ENCODE measurements around the gene GAB2. TPM values are rescaled to one million over a fixed set of nuclear protein-coding genes. Genes with fewer than 3 reads are reported as not detected.

The GAB2 gene
- total RNA-seq, 1 experiment from 2014 or later: 3.3 TPM

- no peaks in the 10 kb centered on the region for H3K9me3 ChIP-seq (ENCODE audit: control insufficient read depth, low read depth, low read length)
- H3K4me1 ChIP-seq (ENCODE audit: insufficient read depth, low read length): peaks cover 7% of the 10 kb centered on the region; the same call in 1 of the 2 replicates
- Mint-ChIP-seq H3K27ac (no peak overlapping the region), H3K9me3 (no peaks in the 10 kb centered on the region), H3K27me3 (ENCODE audit: low read depth) (peaks cover 25% of the 10 kb centered on the region), H3K4me3 (no peak overlapping the region; a peak in 1 of 5 replicates), H3K36me3 (ENCODE audit: insufficient read depth in 1 of 3, low read depth in 3 of 3) (no peaks in the 10 kb centered on the region), H3K4me1 (peaks cover 16 to 18% of the 10 kb centered on the region in 2 experiments)
- H2BK15ac ChIP-seq (ENCODE audit: low read depth, low read length): no peak overlapping the region
- H3K18ac ChIP-seq (ENCODE audit: insufficient read length, low read depth, low read length): no peak overlapping the region
- no peak overlapping the region for H3K9ac ChIP-seq (ENCODE audit: extremely low read depth, insufficient read length, low read length)
- TF ChIP-seq CTCF (conservative IDR thresholded peaks at IDR 0.05): no peak
- H4K20me1 ChIP-seq (ENCODE audit: control insufficient read depth, insufficient read depth, insufficient read length): no peaks in the 10 kb centered on the region
- no peak overlapping the region for H2BK20ac ChIP-seq (ENCODE audit: low read depth, low read length, poor library complexity, severe bottlenecking)
- H4K91ac ChIP-seq (ENCODE audit: insufficient read length, low read depth, low read length): no peak overlapping the region
- H3K79me1 ChIP-seq (ENCODE audit: insufficient read depth, low read depth, low read length, poor library complexity, severe bottlenecking): no peaks in the 10 kb centered on the region
- no peak overlapping the region for H4K5ac ChIP-seq (ENCODE audit: insufficient read length, low read depth, low read length)
- no peak overlapping the region for H3K14ac ChIP-seq (ENCODE audit: insufficient read depth, low read length)
- H3K27me3 ChIP-seq (ENCODE audit: insufficient read depth, low read length): peaks cover 6% of the 10 kb centered on the region; the same call in 1 of the 2 replicates
- no peak overlapping the region for H3T11ph ChIP-seq (ENCODE audit: low read length)
- H3K56ac ChIP-seq (ENCODE audit: insufficient read length, low read depth, low read length): no peak overlapping the region
- no peak for DNase-seq
- WGBS (ENCODE audit: extremely low coverage, insufficient read length, low lambda C conversion rate): no CpG with 5 or more reads among the region's 4 CpGs
- H3K23me2 ChIP-seq (ENCODE audit: insufficient read length, low read depth, low read length, poor library complexity, severe bottlenecking): no peaks in the 10 kb centered on the region
- no peaks in the 10 kb centered on the region for H3K79me2 ChIP-seq (ENCODE audit: insufficient read depth, low read length)
- no peak overlapping the region for H3K4me2 ChIP-seq (ENCODE audit: insufficient read depth, insufficient read length, low read length)
- H3K23ac ChIP-seq (ENCODE audit: insufficient read length, low read depth, low read length): no peak overlapping the region
- no peak overlapping the region for H2BK120ac ChIP-seq (ENCODE audit: low read depth, low read length, poor library complexity, severe bottlenecking)
- H4K8ac ChIP-seq (replicated peaks; ENCODE audit: insufficient read length, low read depth, low read length): no peak overlapping the region
- no peak overlapping the region for H2BK5ac ChIP-seq (ENCODE audit: insufficient read length, low read length)
- H3K27ac ChIP-seq (ENCODE audit: insufficient read length, low read depth, low read length): no peak overlapping the region
- H2AFZ ChIP-seq (ENCODE audit: low read length): no peak overlapping the region
- no peak overlapping the region for H2BK12ac ChIP-seq (ENCODE audit: insufficient read length, low read depth, low read length)
- no peak overlapping the region for H2AK5ac ChIP-seq (ENCODE audit: insufficient read length, low read length)
- H3K4ac ChIP-seq (ENCODE audit: low read depth, low read length): no peak overlapping the region
Observed at GRCh38 chr11:78399136-78399535, 18.5 kb downstream of the GAB2 start.

Data from H9 (cell line).